ENCODE measurements around the gene ALG5. TPM values are rescaled to one million over a fixed set of nuclear protein-coding genes. Genes with fewer than 3 reads are reported as not detected.

ALG5 gene
- total and polyA plus RNA-seq, 2 of the 4 experiments (the other 2 are of a cell fraction), result 19.4 to 21.9 TPM

GRCh38 chr13:36907821-36908220, 91.3 kb downstream of the ALG5 start:
- WGBS, 2 experiments (ENCODE audit: extremely low coverage in 2 of 2, insufficient read length in 1 of 2), result no CpG with 5 or more reads among the region's 2 CpGs

More at GRCh38 chr13:36907821-36908220, 91.3 kb downstream of the ALG5 start:
- no peak overlapping the region for H3K4me3 ChIP-seq (ENCODE audit: insufficient read depth, low read depth, low read length)
- dilution Hi-C loops (cut with HindIII; ENCODE audit: low sequenced_read_pairs, unreplicated experiment) (no loop called here), intact Hi-C loops (cut with micrococcal nuclease) (no loop called here), in situ Hi-C loops (cut with MboI; ENCODE audit: low sequenced_read_pairs) (no loop called here)
- POLR2A ChIA-PET (ENCODE audit: unreplicated experiment), result no interaction called here
- no peaks in the 10 kb centered on the region for H3K9me3 ChIP-seq (ENCODE audit: control insufficient read depth, insufficient read depth, low read length)
- H4K91ac ChIP-seq (ENCODE audit: insufficient read depth, low read depth, low read length), result no peak overlapping the region
- no peaks in the 10 kb centered on the region for H4K20me1 ChIP-seq (ENCODE audit: insufficient read depth, low read length)
- H3K9ac ChIP-seq (ENCODE audit: low read depth, low read length), result no peak overlapping the region
- H3K27me3 ChIP-seq (ENCODE audit: control insufficient read depth, insufficient read depth, low read length), result no peaks in the 10 kb centered on the region
- no peak overlapping the region for H4K5ac ChIP-seq (ENCODE audit: low read depth, low read length)
- H3K27ac ChIP-seq (ENCODE audit: insufficient read depth, low read length), result no peak overlapping the region
- H2BK20ac ChIP-seq (ENCODE audit: low read depth, low read length), result no peak overlapping the region
- H3K4ac ChIP-seq (ENCODE audit: low read depth, low read length), result no peak overlapping the region
- no peak overlapping the region for H3K14ac ChIP-seq (replicated peaks; ENCODE audit: low read depth, low read length)
- TF ChIP-seq FOS (IDR thresholded peaks at IDR 0.05; ENCODE audit: low read depth, low read length), result no peak
- no peak for TF ChIP-seq BHLHE40 (IDR thresholded peaks at IDR 0.05; ENCODE audit: low read depth, low read length)
- no peak for TF ChIP-seq SMC3 (IDR thresholded peaks at IDR 0.05; ENCODE audit: low read depth, low read length)
- no peak for TF ChIP-seq RFX5 (IDR thresholded peaks at IDR 0.05; ENCODE audit: low read depth, low read length)
- no peak for TF ChIP-seq USF2 (IDR thresholded peaks at IDR 0.05; ENCODE audit: low read depth, low read length)
- TF ChIP-seq ELK1 (IDR thresholded peaks at IDR 0.05; ENCODE audit: borderline replicate concordance, low read depth, low read length), result no peak
- no peak for TF ChIP-seq NFE2L2 (IDR thresholded peaks at IDR 0.05; ENCODE audit: low read depth, low read length)
- TF ChIP-seq CTCF (conservative IDR thresholded peaks at IDR 0.05; ENCODE audit: low read depth, low read length), result no peak
- CTCF ChIA-PET, result no interaction called here
- ATAC-seq (ENCODE audit: low read depth), result no peak
- no peak overlapping the region for H3K4me2 ChIP-seq (ENCODE audit: low read depth, low read length)
- H3K56ac ChIP-seq (ENCODE audit: extremely low read depth, insufficient read depth, low read length), result no peak overlapping the region
- DNase-seq, result no peak
- H2AK5ac ChIP-seq (ENCODE audit: low read depth, low read length), result no peak overlapping the region
- peaks cover 8% of the 10 kb centered on the region for H3K4me1 ChIP-seq (ENCODE audit: control insufficient read depth, insufficient read depth, low read length)
- no peak overlapping the region for H2BK15ac ChIP-seq (ENCODE audit: low read depth, low read length)
- H3K23ac ChIP-seq (ENCODE audit: low read depth, low read length), result no peak overlapping the region
- H3K36me3 ChIP-seq (ENCODE audit: control insufficient read depth, insufficient read depth, low read length), result peaks cover 2% of the 10 kb centered on the region
- peaks cover 19 to 69% of the 10 kb centered on the region in 2 experiments for H3K79me1 ChIP-seq (ENCODE audit: low read depth in 1 of 2, low read length in 2 of 2)
- no peak overlapping the region for H2AK9ac ChIP-seq (replicated peaks; ENCODE audit: low read depth, low read length, poor library complexity)
- H2BK120ac ChIP-seq (ENCODE audit: low read depth, low read length), result no peak overlapping the region
- H2BK5ac ChIP-seq (ENCODE audit: low read depth, low read length, poor library complexity, severe bottlenecking), result no peak overlapping the region
- no peak overlapping the region for H2AFZ ChIP-seq (replicated peaks; ENCODE audit: low read length, poor library complexity)
- BruUV-seq (replicated peaks), result no TSS peak
- H4K8ac ChIP-seq (ENCODE audit: low read depth in 2 of 2, low read length in 2 of 2), result no peak overlapping the region
- H3K9me1 ChIP-seq (ENCODE audit: insufficient read depth, low read length), result peaks cover 7% of the 10 kb centered on the region; the same call in 1 of the 2 replicates
- H3K18ac ChIP-seq (ENCODE audit: low read depth, low read length), result 0 out of 2 replicates have a peak overlapping the region, but pooled peaks have one; percentile 24

Data from IMR-90 (cell line).